ENCODE measurements around the gene ADRA1B. TPM values are rescaled to one million over a fixed set of nuclear protein-coding genes. Genes with fewer than 3 reads are reported as not detected.
"Not testable (repeated sequence)": the region's sequence is repeated elsewhere in the genome, so short reads cannot be mapped to it uniquely, and the experiment has no call there.

ADRA1B gene
- total RNA-seq, 1 experiment from 2014 or later: 25.0 TPM

GRCh38 chr5:159947708-159948358 is 31.6 kb downstream of the ADRA1B start:
- in situ Hi-C loops (cut with HindIII; ENCODE audit: low pct_unique_long_range_greater_than_20kb, low sequenced_read_pairs): no loop called here
- DNase-seq (ENCODE audit: low read depth): no peak

GRCh38 chr5:159951387-159951786 is 35.1 kb downstream of the ADRA1B start:
- in situ Hi-C loops (cut with HindIII; ENCODE audit: low pct_unique_long_range_greater_than_20kb, low sequenced_read_pairs): no loop called here

GRCh38 chr5:159951834-159952233 is 35.6 kb downstream of the ADRA1B start:
- in situ Hi-C loops (cut with HindIII; ENCODE audit: low pct_unique_long_range_greater_than_20kb, low sequenced_read_pairs): no loop called here
- no peak for DNase-seq (ENCODE audit: low read depth)

More at GRCh38 chr5:159951387-159951786, 35.1 kb downstream of the ADRA1B start:
- DNase-seq (ENCODE audit: low read depth): no peak

GRCh38 chr5:159953609-159954008 is 37.3 kb downstream of the ADRA1B start:
- no peak for DNase-seq (ENCODE audit: low read depth)
- in situ Hi-C loops (cut with HindIII; ENCODE audit: low pct_unique_long_range_greater_than_20kb, low sequenced_read_pairs): no loop called here

- in situ Hi-C loops (cut with HindIII; ENCODE audit: low pct_unique_long_range_greater_than_20kb, low sequenced_read_pairs): no loop called here
- DNase-seq (ENCODE audit: low read depth): no peak
Measured at GRCh38 chr5:159955056-159955624, 38.9 kb downstream of the ADRA1B start.

GRCh38 chr5:159956074-159956473 is 39.8 kb downstream of the ADRA1B start:
- no peak for DNase-seq (ENCODE audit: low read depth)
- in situ Hi-C loops (cut with HindIII; ENCODE audit: low pct_unique_long_range_greater_than_20kb, low sequenced_read_pairs): no loop called here

- in situ Hi-C loops (cut with HindIII; ENCODE audit: low pct_unique_long_range_greater_than_20kb, low sequenced_read_pairs): no loop called here
- DNase-seq (ENCODE audit: low read depth): no peak
Measured at GRCh38 chr5:159961176-159962160, 45.2 kb downstream of the ADRA1B start.

- in situ Hi-C loops (cut with HindIII; ENCODE audit: low pct_unique_long_range_greater_than_20kb, low sequenced_read_pairs): no loop called here
- DNase-seq (ENCODE audit: low read depth): no peak
Measured at GRCh38 chr5:159962214-159962613, 45.9 kb downstream of the ADRA1B start.

GRCh38 chr5:159963935-159964334 is 47.7 kb downstream of the ADRA1B start:
- in situ Hi-C loops (cut with HindIII; ENCODE audit: low pct_unique_long_range_greater_than_20kb, low sequenced_read_pairs): no loop called here
- no peak for DNase-seq (ENCODE audit: low read depth)

GRCh38 chr5:159965031-159965837 is 49.0 kb downstream of the ADRA1B start:
- DNase-seq (ENCODE audit: low read depth): no peak
- in situ Hi-C loops (cut with HindIII; ENCODE audit: low pct_unique_long_range_greater_than_20kb, low sequenced_read_pairs): no loop called here

- DNase-seq (ENCODE audit: low read depth); in situ Hi-C loops (cut with HindIII; ENCODE audit: low pct_unique_long_range_greater_than_20kb, low sequenced_read_pairs): not testable (repeated sequence)
Measured at GRCh38 chr5:159965838-159966128, 49.5 kb downstream of the ADRA1B start.

GRCh38 chr5:159969966-159970365 is 53.7 kb downstream of the ADRA1B start:
- no peak for DNase-seq (ENCODE audit: low read depth)
- in situ Hi-C loops (cut with HindIII; ENCODE audit: low pct_unique_long_range_greater_than_20kb, low sequenced_read_pairs): no loop called here

GRCh38 chr5:159971038-159971437 is 54.8 kb downstream of the ADRA1B start:
- DNase-seq (ENCODE audit: low read depth): peak; percentile 41
- in situ Hi-C loops (cut with HindIII; ENCODE audit: low pct_unique_long_range_greater_than_20kb, low sequenced_read_pairs): no loop called here

- no peak for DNase-seq (ENCODE audit: low read depth)
- in situ Hi-C loops (cut with HindIII; ENCODE audit: low pct_unique_long_range_greater_than_20kb, low sequenced_read_pairs): no loop called here
Measured at GRCh38 chr5:159971514-159971913, 55.2 kb downstream of the ADRA1B start.

GRCh38 chr5:159971931-159972461 is 55.7 kb downstream of the ADRA1B start:
- no peak for DNase-seq (ENCODE audit: low read depth)
- in situ Hi-C loops (cut with HindIII; ENCODE audit: low pct_unique_long_range_greater_than_20kb, low sequenced_read_pairs): no loop called here

GRCh38 chr5:159972538-159973362 is 56.5 kb downstream of the ADRA1B start:
- no peak for DNase-seq (ENCODE audit: low read depth)
- in situ Hi-C loops (cut with HindIII; ENCODE audit: low pct_unique_long_range_greater_than_20kb, low sequenced_read_pairs): no loop called here

GRCh38 chr5:159975462-159976019 is 59.3 kb downstream of the ADRA1B start:
- in situ Hi-C loops (cut with HindIII; ENCODE audit: low pct_unique_long_range_greater_than_20kb, low sequenced_read_pairs): no loop called here
- DNase-seq (ENCODE audit: low read depth): peak; percentile 93

Measured in Caki2 (cell line).